HTR-8/SVneo (cell line): Measurements from ENCODE around the gene SULT1A1.
"Not testable (repeated sequence)": the region's sequence is repeated elsewhere in the genome, so short reads cannot be mapped to it uniquely, and the experiment has no call there.

Experiments
- DNase-seq: peaks from one replicate; pipeline ENCODE4 v3.0.0; 2011; ENCODE audit warnings: low spot score, mixed read lengths; ENCODE audit not compliant: insufficient read length
- FAIRE-seq: peaks from 2 replicates; lab custom pipeline; 2011; peaks lifted over from hg19 to GRCh38; lab: Jason Lieb, UNC

SULT1A1 gene

GRCh38 chr16:28609631-28610594 is at the start of gene SULT1A1:
SULT1A1 (minus strand) TSS chr16:28610044; CDS start chr16:28608855, 1,189 bp downstream.
- FAIRE-seq (no peak), DNase-seq (no peak)

DNA sequence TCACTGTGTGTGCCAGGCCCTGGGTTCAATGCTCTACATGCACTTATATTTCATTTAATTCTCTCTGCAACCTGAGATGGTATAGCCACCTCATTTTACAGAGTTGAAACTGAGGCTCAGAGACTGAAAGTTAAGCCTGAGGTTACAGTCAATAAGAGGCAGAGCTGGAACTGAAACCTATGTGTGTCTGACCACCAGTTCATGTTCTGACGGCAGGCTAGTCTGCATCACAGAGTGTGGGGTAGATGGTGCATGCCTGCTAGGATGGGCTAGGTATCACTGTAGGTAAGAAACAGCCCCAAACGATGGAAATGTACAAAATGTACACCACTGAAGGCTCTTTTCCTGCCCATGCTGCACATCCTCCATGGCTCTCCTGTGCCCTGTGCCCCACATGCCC is 30.1 kb upstream of the SULT1A1 start:
- DNase-seq, FAIRE-seq: not testable (repeated sequence)

DNA sequence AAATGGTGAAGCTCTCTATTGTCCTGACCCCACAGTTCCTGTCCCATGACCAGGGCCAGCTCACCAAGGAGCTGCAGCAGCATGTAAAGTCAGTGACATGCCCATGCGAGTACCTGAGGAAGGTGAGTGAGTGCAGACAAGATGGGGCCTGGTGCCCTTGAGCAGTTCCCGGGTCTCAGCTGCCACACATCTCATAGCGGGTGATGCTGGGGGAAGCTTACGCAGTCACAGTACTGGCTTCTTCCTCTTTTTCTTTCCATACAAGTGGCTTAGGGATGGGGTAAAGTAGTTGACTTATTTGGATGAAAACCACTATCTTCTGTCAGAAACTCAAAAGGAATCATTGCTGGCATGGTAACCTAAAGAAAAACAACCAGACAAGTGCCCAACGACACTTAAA is 28.5 kb upstream of the SULT1A1 start:
- DNase-seq, FAIRE-seq: not testable (repeated sequence)

GRCh38 chr16:28637765-28638164 is 27.9 kb upstream of the SULT1A1 start, which contains the start of gene NPIPB8:
NPIPB8 (plus strand) TSS chr16:28638065; CDS start chr16:28638361, 296 bp downstream.
- DNase-seq, FAIRE-seq: not testable (repeated sequence)

DNA sequence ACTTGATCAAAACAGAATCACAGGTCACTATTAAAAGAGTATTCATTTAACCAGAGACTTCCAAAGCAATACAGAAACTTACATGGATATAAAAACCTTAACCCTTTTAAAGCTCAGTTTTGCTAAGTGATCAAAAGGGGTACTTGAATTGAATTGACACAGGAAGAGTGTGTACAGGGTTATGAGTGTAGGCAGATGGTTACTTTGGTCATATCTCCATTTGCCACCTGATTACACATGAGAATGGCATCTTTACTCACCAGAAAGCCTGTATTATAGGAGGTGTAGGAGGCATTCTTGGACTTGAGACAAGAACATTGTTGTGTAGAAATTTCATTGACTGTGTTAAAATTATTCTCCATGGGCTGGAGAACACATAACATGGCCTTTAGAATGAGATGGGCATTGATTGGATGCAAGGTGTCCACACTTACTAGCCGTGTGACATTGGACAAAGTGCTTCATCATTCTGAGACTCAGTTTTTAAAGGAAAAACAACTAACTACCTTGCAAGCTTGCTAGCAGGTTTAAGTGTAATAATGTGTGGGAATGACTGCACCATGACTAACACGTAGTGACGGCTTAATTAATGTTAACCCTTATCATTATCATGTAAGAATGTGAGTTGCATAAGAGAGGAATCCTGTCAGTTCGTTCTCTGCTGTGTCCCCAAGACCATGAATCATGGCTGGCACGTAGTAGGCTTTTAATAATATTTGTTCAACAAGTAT is 26.4 kb upstream of the SULT1A1 start:
- FAIRE-seq, DNase-seq: not testable (repeated sequence)

GRCh38 chr16:28630905-28631304 is 21.1 kb upstream of the SULT1A1 start:
- FAIRE-seq, DNase-seq: not testable (repeated sequence)

DNA sequence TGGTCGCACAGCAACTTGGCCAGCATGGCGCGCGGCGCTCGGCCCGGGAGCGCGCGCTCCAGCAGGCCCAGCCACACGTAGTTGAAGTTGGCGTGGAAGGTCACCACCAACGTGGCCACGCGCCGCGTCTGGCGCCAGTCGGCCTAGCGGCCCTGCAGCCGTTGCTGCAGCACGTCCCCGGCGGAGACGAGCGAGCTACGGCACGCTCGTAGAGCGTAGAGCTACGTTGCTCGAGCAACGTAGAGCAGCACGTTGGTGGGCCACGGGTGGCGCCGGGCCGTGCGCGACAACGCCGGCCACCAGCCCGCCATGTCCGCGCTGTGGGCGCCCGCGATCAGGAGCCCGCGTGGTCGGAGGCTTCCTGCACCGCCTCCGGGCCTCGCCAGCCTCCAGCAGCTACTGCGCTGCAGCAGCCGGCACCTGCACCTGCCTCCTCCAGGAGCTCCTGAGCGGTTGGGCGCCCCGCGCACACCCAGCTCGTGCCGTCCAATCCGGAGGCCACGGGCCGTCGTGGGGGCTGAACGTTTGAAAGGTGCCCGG is 13.4 kb upstream of the SULT1A1 start:
- no peak for DNase-seq

DNA sequence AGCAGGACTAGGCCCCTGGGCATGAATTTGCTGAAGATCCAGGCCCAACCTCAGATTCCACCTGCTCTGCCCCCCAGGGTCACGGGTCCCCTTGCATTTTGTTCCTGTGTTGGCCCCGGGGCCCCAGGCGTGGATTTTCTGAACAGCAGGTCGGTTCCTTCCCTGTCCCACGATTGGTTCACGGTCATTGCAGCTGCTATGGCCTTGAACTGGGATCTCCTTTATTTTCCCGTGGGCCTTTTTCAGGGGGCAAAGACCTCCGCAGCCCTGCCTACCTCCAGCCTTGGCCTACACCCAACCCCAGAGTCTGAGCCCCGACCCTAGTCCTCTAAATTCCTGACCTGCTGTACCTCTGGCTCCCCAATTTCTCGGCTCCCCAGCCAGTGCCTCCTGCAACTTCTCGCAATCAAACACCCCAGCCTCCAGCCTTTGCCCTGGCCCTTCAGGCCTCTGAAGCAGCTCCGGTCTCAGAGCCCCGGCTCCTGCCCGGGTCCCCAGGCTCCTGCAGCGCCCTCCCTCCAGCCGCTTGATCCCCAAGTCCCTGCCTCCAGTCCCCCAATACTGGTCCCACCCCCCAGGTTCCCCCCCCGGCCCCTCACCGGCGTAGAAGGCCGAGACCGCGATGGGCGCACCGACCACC is 12.8 kb upstream of the SULT1A1 start:
- not testable (repeated sequence) for DNase-seq, FAIRE-seq

More for the DNA sequence above, 13.4 kb upstream of the SULT1A1 start:
- FAIRE-seq, result no peak

- DNase-seq, result no peak
- FAIRE-seq, result no peak
Observed at GRCh38 chr16:28621481-28622155, 11.8 kb upstream of the SULT1A1 start.

DNA sequence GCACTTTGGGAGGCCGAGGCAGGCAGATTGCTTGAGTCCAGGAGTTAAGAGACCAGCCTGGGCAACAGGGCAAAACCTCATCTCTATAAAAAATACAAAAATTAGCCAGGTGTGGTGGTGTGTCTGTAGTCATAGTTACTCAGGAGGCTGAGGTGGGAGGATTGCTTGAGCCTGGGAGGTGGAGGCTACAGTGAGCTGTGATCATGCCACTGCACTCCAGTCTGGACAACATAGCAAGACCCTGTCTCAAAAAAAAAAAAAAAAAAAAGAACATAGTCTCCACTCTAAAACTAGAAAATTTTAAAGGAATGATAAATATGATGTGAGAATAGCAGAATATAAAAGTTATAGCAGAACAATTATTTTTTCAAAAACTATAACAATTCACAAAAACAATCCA is 10.5 kb upstream of the SULT1A1 start:
- not testable (repeated sequence) for DNase-seq, FAIRE-seq

- FAIRE-seq, result no peak
- DNase-seq, result no peak
Observed at GRCh38 chr16:28617874-28618273, 8.0 kb upstream of the SULT1A1 start.

- FAIRE-seq (no peak), DNase-seq (no peak)
Observed at GRCh38 chr16:28616636-28617035, 6.8 kb upstream of the SULT1A1 start.

GRCh38 chr16:28616224-28616577 is 6.4 kb upstream of the SULT1A1 start:
- not testable (repeated sequence) for DNase-seq, FAIRE-seq

DNA sequence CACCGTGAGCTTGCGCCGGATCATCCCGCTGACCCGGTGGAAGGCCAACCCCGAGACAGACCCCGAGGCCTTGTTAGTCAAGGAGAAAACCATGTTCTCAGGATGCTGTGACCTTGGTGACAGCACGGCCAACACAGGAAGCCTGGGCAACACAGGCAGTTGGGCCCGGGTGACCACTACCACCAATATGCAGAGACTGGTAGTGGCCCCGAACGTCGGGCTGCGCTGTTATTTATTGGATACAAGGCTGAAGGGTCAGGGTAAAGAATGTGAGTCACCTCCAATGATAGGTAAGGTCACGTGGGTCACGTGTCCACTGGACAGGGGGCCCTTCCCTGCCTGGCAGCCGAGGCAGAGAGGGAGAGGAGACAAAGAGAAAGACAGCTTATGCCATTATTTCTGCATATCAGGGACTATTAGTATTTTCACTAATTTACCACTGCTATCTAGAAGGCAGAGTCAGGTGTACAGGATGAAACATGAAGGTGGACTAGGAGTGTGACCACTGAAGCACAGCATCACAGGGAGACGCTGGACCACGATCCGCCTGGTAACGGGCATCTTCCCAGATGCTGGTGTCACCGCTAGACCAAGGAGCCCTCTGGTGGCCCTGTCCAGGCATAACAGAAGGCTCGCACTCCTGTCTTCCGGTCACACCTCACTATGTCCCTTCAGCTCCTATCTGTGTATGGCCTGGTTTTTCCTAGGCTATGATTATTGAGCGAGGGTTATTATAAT is 5.8 kb upstream of the SULT1A1 start:
- DNase-seq, FAIRE-seq: not testable (repeated sequence)

- not testable (repeated sequence) for FAIRE-seq, DNase-seq
Observed at GRCh38 chr16:28614561-28614960, 4.7 kb upstream of the SULT1A1 start.

GRCh38 chr16:28613912-28614311 is 4.1 kb upstream of the SULT1A1 start:
- not testable (repeated sequence) for DNase-seq, FAIRE-seq

GRCh38 chr16:28612359-28613280 is 2.8 kb upstream of the SULT1A1 start:
- not testable (repeated sequence) for FAIRE-seq, DNase-seq
